Heart left ventricle (tissue), 13 donors: ENCODE measurements around the gene RGS12.

ENCODE experiments used
- POLR2A ChIP-seq, 2 donors: fragments of 450-650 bp; IDR thresholded peaks; one replicate each; pipeline ENCODE4 v1.6.1; 2017; ENCODE audit warnings: antibody characterized with exemption in 2 of 2, mild to moderate bottlenecking in 2 of 2, moderate library complexity in 2 of 2
- TF ChIP-seq, protein P1 (sequence below), 12 donors: fragments of 200-600 bp; sonication (generic) in 4 of 12; IDR thresholded peaks; one replicate each; pipeline versions ENCODE4 v1.5.0 to v1.8.0; 2018 to 2022; ENCODE audit warnings: antibody characterized with exemption in 12 of 12, mild to moderate bottlenecking in 5 of 12
- donor health status: ischemic (EF 13 %, LVEDD 7.1; RV severe dilation, severe dysfunction).
- donor health status: DM: no; HTN: yes; CAD: no.
- donor health status: DM: no; HTN: no; CAD: no.
- donor health status: ischemic (EF 25% LVEDD 6.9; RV normal size, moderate dysfunction).
- donor health status: ischemic (EF 25% LVEDD 5.7; RV mildly dilated, moderate dysfunction).
- donor health status: ischemic (EF 35%, LVEDD 5.7; RV mildly dilated, moderate dysfunction).
- donor health status: nonischemic (EF 11% LVEDD 7.7; RV severe dilation, severe dysfunction).
- donor health status: DM: yes; HTN: yes; CAD: no.
- donor health status: PGD.
- donor health status: ischemic (EF 29% LVEDD 5.4; RV normal size, mild dysfunction).
- donor health status: nonischemic (EF 23%, LVEDD 6.1; RV moderate dilation, normal function).

GRCh38 chr4:3290476-3290875 lies 2.3 kb upstream of the RGS12 start:
- TF ChIP-seq, protein P1, sequence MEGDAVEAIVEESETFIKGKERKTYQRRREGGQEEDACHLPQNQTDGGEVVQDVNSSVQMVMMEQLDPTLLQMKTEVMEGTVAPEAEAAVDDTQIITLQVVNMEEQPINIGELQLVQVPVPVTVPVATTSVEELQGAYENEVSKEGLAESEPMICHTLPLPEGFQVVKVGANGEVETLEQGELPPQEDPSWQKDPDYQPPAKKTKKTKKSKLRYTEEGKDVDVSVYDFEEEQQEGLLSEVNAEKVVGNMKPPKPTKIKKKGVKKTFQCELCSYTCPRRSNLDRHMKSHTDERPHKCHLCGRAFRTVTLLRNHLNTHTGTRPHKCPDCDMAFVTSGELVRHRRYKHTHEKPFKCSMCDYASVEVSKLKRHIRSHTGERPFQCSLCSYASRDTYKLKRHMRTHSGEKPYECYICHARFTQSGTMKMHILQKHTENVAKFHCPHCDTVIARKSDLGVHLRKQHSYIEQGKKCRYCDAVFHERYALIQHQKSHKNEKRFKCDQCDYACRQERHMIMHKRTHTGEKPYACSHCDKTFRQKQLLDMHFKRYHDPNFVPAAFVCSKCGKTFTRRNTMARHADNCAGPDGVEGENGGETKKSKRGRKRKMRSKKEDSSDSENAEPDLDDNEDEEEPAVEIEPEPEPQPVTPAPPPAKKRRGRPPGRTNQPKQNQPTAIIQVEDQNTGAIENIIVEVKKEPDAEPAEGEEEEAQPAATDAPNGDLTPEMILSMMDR (IDR thresholded peaks at IDR 0.05) = no peak
- no peak for TF ChIP-seq POLR2A (IDR thresholded peaks at IDR 0.05)
